GM10266 (cell line): ENCODE results near the gene PPP1R12B.
"Not testable (repeated sequence)": the region's sequence is repeated elsewhere in the genome, so short reads cannot be mapped to it uniquely, and the experiment has no call there.

Source experiments
- DNase-seq: peaks from one replicate; pipeline ENCODE4 v3.0.0; 2012; ENCODE audit errors: extremely low spot score
- CTCF ChIP-seq: IDR thresholded peaks from 2 replicates; pipeline ENCODE4 v1.5.1; 2012; ENCODE audit warnings: mild to moderate bottlenecking, low read depth; ENCODE audit not compliant: control insufficient read depth, insufficient read depth; ENCODE audit errors: missing control alignments

The PPP1R12B gene

GRCh38 chr1:202405928-202406327 lies 57.4 kb downstream of the PPP1R12B start:
- no peak for TF ChIP-seq CTCF
- DNase-seq, result no peak

- not testable (repeated sequence) for DNase-seq
Measured at GRCh38 chr1:202406896-202407295, 58.4 kb downstream of the PPP1R12B start.

GRCh38 chr1:202407378-202407777 lies 58.9 kb downstream of the PPP1R12B start:
- DNase-seq, result not testable (repeated sequence)

- not testable (repeated sequence) for DNase-seq
Measured at GRCh38 chr1:202410251-202410650, 61.8 kb downstream of the PPP1R12B start.

GRCh38 chr1:202410854-202411357 lies 62.4 kb downstream of the PPP1R12B start:
- DNase-seq, result not testable (repeated sequence)

- TF ChIP-seq CTCF, result no peak
- no peak for DNase-seq
Measured at GRCh38 chr1:202411422-202411821, 62.9 kb downstream of the PPP1R12B start.

GRCh38 chr1:202412421-202412820 lies 63.9 kb downstream of the PPP1R12B start:
- not testable (repeated sequence) for DNase-seq

GRCh38 chr1:202416641-202417040 lies 68.1 kb downstream of the PPP1R12B start:
- no peak for DNase-seq
- no peak for TF ChIP-seq CTCF

- DNase-seq, result not testable (repeated sequence)
Measured at GRCh38 chr1:202417141-202417540, 68.6 kb downstream of the PPP1R12B start.

GRCh38 chr1:202417762-202418201 lies 69.3 kb downstream of the PPP1R12B start:
- DNase-seq, result not testable (repeated sequence)

- DNase-seq, result not testable (repeated sequence)
Measured at GRCh38 chr1:202419731-202420130, 71.2 kb downstream of the PPP1R12B start.

GRCh38 chr1:202420422-202421094 lies 72.1 kb downstream of the PPP1R12B start:
- not testable (repeated sequence) for DNase-seq

- DNase-seq, result not testable (repeated sequence)
Measured at GRCh38 chr1:202422709-202423108, 74.2 kb downstream of the PPP1R12B start.

GRCh38 chr1:202424260-202424659 lies 75.8 kb downstream of the PPP1R12B start:
- not testable (repeated sequence) for DNase-seq

- not testable (repeated sequence) for DNase-seq
Measured at GRCh38 chr1:202430111-202430510, 81.6 kb downstream of the PPP1R12B start.

- DNase-seq, result not testable (repeated sequence)
Measured at GRCh38 chr1:202432338-202432737, 83.8 kb downstream of the PPP1R12B start.
